ENCODE data around the gene SLC25A6. TPM values are rescaled to one million over a fixed set of nuclear protein-coding genes. Genes with fewer than 3 reads are reported as not detected.
"Not testable (repeated sequence)": the region's sequence is repeated elsewhere in the genome, so short reads cannot be mapped to it uniquely, and the experiment has no call there.

SLC25A6 gene
- total RNA-seq, 2 experiments from 2014 or later = 396 to 456 TPM

DNA sequence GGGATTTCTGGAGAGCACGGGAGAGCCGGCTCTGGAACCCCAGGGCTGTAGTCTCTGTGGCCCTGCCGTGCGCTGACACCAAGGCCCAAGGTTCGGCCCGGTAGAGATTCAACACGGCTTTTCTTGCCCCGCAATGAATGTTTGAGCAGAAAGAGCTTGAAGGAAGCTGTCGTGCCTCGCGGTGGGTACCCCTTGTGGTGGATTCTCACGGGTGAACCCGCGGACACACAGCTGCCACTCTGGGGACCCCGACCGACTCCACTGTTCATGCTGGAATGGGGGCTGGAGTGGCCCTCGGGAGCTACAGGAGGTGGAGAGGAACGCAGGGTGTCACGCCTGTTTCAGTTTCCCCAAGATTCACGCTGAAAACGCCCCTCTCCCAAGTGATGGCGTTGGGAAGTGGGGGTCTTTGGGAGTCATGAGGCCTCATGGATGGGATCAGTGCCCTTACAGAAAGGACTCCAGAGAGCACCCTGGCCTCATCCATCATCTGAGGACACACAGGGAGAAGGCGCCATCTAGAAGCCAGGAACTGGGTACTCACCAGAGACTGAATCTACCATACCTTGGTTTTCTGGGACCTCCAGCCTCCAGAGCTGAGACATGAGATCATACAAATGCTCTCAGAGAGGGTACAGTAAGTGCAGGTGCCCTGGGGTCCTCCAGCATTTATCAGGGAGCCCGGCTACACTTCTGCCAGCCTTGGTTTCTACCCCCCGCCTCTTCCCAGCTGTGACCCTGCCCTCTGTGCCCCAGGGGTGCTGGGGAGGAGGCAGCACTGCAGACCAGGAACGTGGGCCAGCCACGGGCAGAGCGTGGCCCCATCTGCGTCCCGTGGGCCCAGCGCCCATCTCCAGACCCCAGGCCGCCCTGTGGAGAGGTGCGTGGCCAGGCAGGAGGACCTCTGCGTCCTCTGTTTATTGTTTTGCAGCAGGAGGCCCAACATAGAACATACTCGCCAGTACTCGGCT is 6.4 kb downstream of the SLC25A6 start:
- no peak overlapping the region for H3K27ac Mint-ChIP-seq
- CTCF ChIA-PET = no interaction called here

GRCh38 chrX:1384658-1385252 is 7.2 kb downstream of the SLC25A6 start:
- no peaks in the 10 kb centered on the region for H3K9me3 Mint-ChIP-seq (ENCODE audit: low read depth)
- no peak for ATAC-seq
- no peak overlapping the region for H3K27ac Mint-ChIP-seq

More for the DNA sequence above, 6.4 kb downstream of the SLC25A6 start:
- peaks cover 65% of the 10 kb centered on the region for H3K36me3 Mint-ChIP-seq (ENCODE audit: low read depth)
- intact Hi-C loops (cut with DNase I, micrococcal nuclease) = no loop called here
- H3K4me3 Mint-ChIP-seq = no peak overlapping the region
- no peaks in the 10 kb centered on the region for H3K9me3 Mint-ChIP-seq (ENCODE audit: low read depth)
- H3K4me1 Mint-ChIP-seq = peaks cover 23% of the 10 kb centered on the region
- POLR2A ChIA-PET = no interaction called here
- H3K27me3 Mint-ChIP-seq = no peaks in the 10 kb centered on the region
- no peak for ATAC-seq
- DNase-seq = no peak

DNA sequence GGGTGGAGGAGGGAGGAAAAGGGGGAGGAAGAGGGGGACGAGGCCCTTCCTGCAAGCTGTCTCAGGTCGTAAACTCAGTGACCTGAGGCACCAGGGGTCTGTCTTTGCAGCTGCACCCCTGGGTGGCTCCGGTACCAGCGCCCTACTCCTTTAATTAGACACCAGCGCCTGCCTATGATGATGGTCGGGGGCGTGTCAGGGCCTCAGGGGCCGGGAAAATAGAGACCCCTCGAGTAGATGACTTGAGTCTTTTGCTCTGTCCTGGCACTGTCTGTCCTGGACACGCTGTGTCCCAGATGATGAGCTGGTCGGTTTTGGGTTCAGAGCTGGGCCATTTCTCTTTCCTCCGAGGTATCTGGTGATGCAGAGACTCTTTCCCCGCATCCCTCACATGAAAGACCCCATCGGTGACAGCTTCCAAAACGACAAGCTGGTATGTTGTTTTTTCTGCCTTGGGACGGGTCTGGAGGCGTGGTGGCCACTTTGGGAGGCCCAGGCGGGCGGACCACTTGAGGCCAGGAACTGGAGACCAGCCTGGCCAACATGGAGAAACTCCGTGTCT is 11.2 kb downstream of the SLC25A6 start:
- no peak for DNase-seq
- Mint-ChIP-seq H3K4me1 (peaks cover 3% of the 10 kb centered on the region), H3K36me3 (ENCODE audit: low read depth) (peaks cover 20% of the 10 kb centered on the region), H3K9me3 (ENCODE audit: low read depth) (no peaks in the 10 kb centered on the region), H3K4me3 (no peak overlapping the region), H3K27me3 (no peaks in the 10 kb centered on the region), H3K27ac (no peak overlapping the region)
- intact Hi-C loops (cut with DNase I, micrococcal nuclease) = no loop called here
- ChIA-PET CTCF (no interaction called here), POLR2A (no interaction called here)
- ATAC-seq = no peak

More at GRCh38 chrX:1384658-1385252, 7.2 kb downstream of the SLC25A6 start:
- Mint-ChIP-seq H3K4me1 (peaks cover 24% of the 10 kb centered on the region), H3K27me3 (no peaks in the 10 kb centered on the region), H3K36me3 (ENCODE audit: low read depth) (peaks cover 59% of the 10 kb centered on the region), H3K4me3 (no peak overlapping the region)
- intact Hi-C loops (cut with DNase I, micrococcal nuclease) = no loop called here
- CTCF ChIA-PET = no interaction called here
- POLR2A ChIA-PET = no interaction called here
- DNase-seq = no peak

GRCh38 chrX:1378306-1378759 is 13.6 kb downstream of the SLC25A6 start:
- Mint-ChIP-seq H3K27ac (no peak overlapping the region), H3K9me3 (ENCODE audit: low read depth) (no peaks in the 10 kb centered on the region), H3K36me3 (ENCODE audit: low read depth) (peaks cover 2% of the 10 kb centered on the region), H3K4me1 (peaks cover 3% of the 10 kb centered on the region), H3K4me3 (no peak overlapping the region), H3K27me3 (no peaks in the 10 kb centered on the region)
- POLR2A ChIA-PET = no interaction called here
- DNase-seq (peak; percentile 3), ATAC-seq (no peak)
- intact Hi-C loops (cut with DNase I, micrococcal nuclease) = no loop called here
- CTCF ChIA-PET = no interaction called here

GRCh38 chrX:1368385-1368698 is 23.6 kb downstream of the SLC25A6 start:
- ATAC-seq (no peak), DNase-seq (no peak)
- Mint-ChIP-seq H3K36me3 (ENCODE audit: low read depth) (peaks cover 5% of the 10 kb centered on the region), H3K4me3 (no peak overlapping the region), H3K9me3 (ENCODE audit: low read depth) (no peaks in the 10 kb centered on the region), H3K27ac (no peak overlapping the region), H3K4me1 (no peaks in the 10 kb centered on the region), H3K27me3 (no peaks in the 10 kb centered on the region)
- POLR2A ChIA-PET = no interaction called here
- intact Hi-C loops (cut with DNase I, micrococcal nuclease) = no loop called here
- CTCF ChIA-PET = no interaction called here

DNA sequence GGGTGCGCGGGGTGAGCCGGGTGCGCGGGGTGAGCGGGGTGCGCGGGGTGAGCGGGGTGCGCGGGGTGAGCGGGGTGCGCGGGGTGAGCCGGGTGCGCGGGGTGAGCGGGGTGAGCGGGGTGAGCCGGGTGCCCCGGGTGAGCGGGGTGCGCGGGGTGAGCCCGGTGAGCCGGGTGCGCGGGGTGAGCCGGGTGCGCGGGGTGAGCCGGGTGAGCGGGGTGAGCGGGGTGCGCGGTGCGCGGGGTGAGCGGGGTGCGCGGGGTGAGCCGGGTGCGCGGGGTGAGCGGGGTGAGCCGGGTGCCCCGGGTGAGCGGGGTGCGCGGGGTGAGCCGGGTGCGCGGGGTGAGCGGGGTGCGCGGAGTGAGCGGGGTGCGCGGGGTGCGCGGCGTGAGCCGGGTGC is 25.6 kb downstream of the SLC25A6 start:
- H3K4me3 Mint-ChIP-seq; ATAC-seq; POLR2A ChIA-PET; H3K9me3 Mint-ChIP-seq (ENCODE audit: low read depth); intact Hi-C loops (cut with DNase I, micrococcal nuclease); H3K4me1 Mint-ChIP-seq; H3K27me3 Mint-ChIP-seq; DNase-seq; CTCF ChIA-PET; H3K27ac Mint-ChIP-seq: not testable (repeated sequence)
- H3K36me3 Mint-ChIP-seq (ENCODE audit: low read depth) = peaks cover 13% of the 10 kb centered on the region

- H3K4me1 Mint-ChIP-seq = peaks cover 3% of the 10 kb centered on the region
- ATAC-seq = no peak
- H3K27ac Mint-ChIP-seq = peak overlapping the region; percentile 40
- peaks cover 6% of the 10 kb centered on the region for H3K9me3 Mint-ChIP-seq (ENCODE audit: low read depth)
- no peaks in the 10 kb centered on the region for H3K27me3 Mint-ChIP-seq
- intact Hi-C loops (cut with DNase I, micrococcal nuclease) = no loop called here
- peaks cover 31% of the 10 kb centered on the region for H3K36me3 Mint-ChIP-seq (ENCODE audit: low read depth)
- H3K4me3 Mint-ChIP-seq = no peak overlapping the region
- CTCF ChIA-PET = no interaction called here
- no peak for DNase-seq
- POLR2A ChIA-PET = no interaction called here
Measured at GRCh38 chrX:1361910-1362309, 30.0 kb downstream of the SLC25A6 start.

GRCh38 chrX:1361275-1361674 is 30.6 kb downstream of the SLC25A6 start:
- ATAC-seq (peak; percentile 44), DNase-seq (peak; percentile 48)
- peaks cover 31% of the 10 kb centered on the region for H3K36me3 Mint-ChIP-seq (ENCODE audit: low read depth)
- no peak overlapping the region for H3K4me3 Mint-ChIP-seq
- ChIA-PET POLR2A (no interaction called here), CTCF (no interaction called here)
- no peaks in the 10 kb centered on the region for H3K27me3 Mint-ChIP-seq
- intact Hi-C loops (cut with DNase I, micrococcal nuclease) = no loop called here
- H3K9me3 Mint-ChIP-seq (ENCODE audit: low read depth) = peaks cover 6% of the 10 kb centered on the region
- peaks cover 3% of the 10 kb centered on the region for H3K4me1 Mint-ChIP-seq
- no peak overlapping the region for H3K27ac Mint-ChIP-seq

GRCh38 chrX:1360171-1360570 is 31.7 kb downstream of the SLC25A6 start:
- ChIA-PET POLR2A (no interaction called here), CTCF (no interaction called here)
- Mint-ChIP-seq H3K4me3 (no peak overlapping the region), H3K9me3 (ENCODE audit: low read depth) (peaks cover 6% of the 10 kb centered on the region), H3K27me3 (no peaks in the 10 kb centered on the region), H3K4me1 (peaks cover 3% of the 10 kb centered on the region), H3K27ac (no peak overlapping the region), H3K36me3 (ENCODE audit: low read depth) (peaks cover 31% of the 10 kb centered on the region)
- ATAC-seq (no peak), DNase-seq (no peak)
- intact Hi-C loops (cut with DNase I, micrococcal nuclease) = no loop called here

DNA sequence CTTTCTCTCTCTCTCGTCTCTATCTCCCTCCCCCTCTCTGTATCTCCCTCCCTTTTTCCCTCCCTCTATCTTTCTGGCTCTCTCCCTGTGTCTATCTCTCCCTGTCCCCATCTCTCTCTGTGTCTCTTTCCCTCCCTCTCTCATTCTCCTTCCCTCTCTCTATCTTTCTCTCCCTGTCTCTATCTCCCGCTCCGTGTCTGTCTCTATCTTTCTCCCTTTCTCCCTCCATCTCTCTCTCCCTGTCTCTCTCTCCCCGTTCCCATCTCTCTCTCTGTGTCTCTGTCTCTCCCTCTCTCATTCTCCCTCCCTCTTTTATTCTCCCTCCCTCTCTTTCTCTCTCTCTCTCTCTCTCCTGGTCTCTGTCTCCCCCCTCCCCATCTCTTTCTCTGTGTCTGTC is 32.4 kb downstream of the SLC25A6 start:
- peak; percentile 32 for ATAC-seq
- H3K4me1 Mint-ChIP-seq = peaks cover 3% of the 10 kb centered on the region
- DNase-seq = no peak
- no peak overlapping the region for H3K4me3 Mint-ChIP-seq
- ChIA-PET POLR2A (no interaction called here), CTCF (no interaction called here)
- no peaks in the 10 kb centered on the region for H3K27me3 Mint-ChIP-seq
- H3K9me3 Mint-ChIP-seq (ENCODE audit: low read depth) = peaks cover 6% of the 10 kb centered on the region
- peaks cover 28% of the 10 kb centered on the region for H3K36me3 Mint-ChIP-seq (ENCODE audit: low read depth)
- intact Hi-C loops (cut with DNase I, micrococcal nuclease) = no loop called here
- no peak overlapping the region for H3K27ac Mint-ChIP-seq

GRCh38 chrX:1358793-1359476 is 33.0 kb downstream of the SLC25A6 start:
- CTCF ChIA-PET = no interaction called here
- Mint-ChIP-seq H3K36me3 (ENCODE audit: low read depth) (peaks cover 28% of the 10 kb centered on the region), H3K4me1 (peaks cover 6% of the 10 kb centered on the region), H3K9me3 (ENCODE audit: low read depth) (peaks cover 6% of the 10 kb centered on the region), H3K27me3 (no peaks in the 10 kb centered on the region), H3K27ac (no peak overlapping the region), H3K4me3 (no peak overlapping the region)
- DNase-seq = no peak
- peak; percentile 51 for ATAC-seq
- intact Hi-C loops (cut with DNase I, micrococcal nuclease) = no loop called here
- POLR2A ChIA-PET = no interaction called here

DNA sequence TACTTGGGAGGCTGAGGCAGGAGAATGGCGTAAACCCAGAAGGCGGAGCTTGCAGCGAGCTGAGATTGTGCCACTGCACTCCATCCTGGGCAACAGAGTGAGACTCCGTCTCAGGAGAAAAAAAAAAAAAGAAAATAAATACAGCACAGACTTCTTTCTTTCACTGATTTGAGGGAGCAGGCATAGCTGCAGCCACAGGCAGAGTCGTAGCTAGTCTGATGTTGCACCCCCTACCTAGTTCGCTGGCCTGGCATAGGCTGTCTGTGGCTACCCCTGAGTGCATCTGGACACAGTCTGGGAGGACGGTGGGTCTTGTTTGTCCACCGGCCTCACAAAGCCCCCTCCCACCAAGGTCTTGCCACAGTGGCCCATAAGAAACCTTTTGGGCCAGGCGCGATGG is 33.9 kb downstream of the SLC25A6 start:
- ChIA-PET POLR2A (no interaction called here), CTCF (no interaction called here)
- DNase-seq (no peak), ATAC-seq (no peak)
- intact Hi-C loops (cut with DNase I, micrococcal nuclease) = no loop called here
- Mint-ChIP-seq H3K9me3 (ENCODE audit: low read depth) (peaks cover 6% of the 10 kb centered on the region), H3K27ac (no peak overlapping the region), H3K27me3 (no peaks in the 10 kb centered on the region), H3K4me1 (peaks cover 6% of the 10 kb centered on the region), H3K4me3 (no peak overlapping the region), H3K36me3 (ENCODE audit: low read depth) (peaks cover 28% of the 10 kb centered on the region)

Measured in activated CD4-positive, alpha-beta T cell treated with anti-CD3 and anti-CD28 coated beads for 36 hours (primary cell).